ENCODE results near the gene OR10G8.

GRCh38 chr11:124050748-124051147, 24.1 kb downstream of the OR10G8 start:
- no peak for TF ChIP-seq ZNF76 (tag by site-specific recombination; IDR thresholded peaks at IDR 0.05; ENCODE audit: borderline replicate concordance, low read depth)
- TF ChIP-seq ZNF629 (tag by site-specific recombination; IDR thresholded peaks at IDR 0.05) = no peak
- TF ChIP-seq YY1 (tag by site-specific recombination; IDR thresholded peaks at IDR 0.05) = no peak
- no peak for TF ChIP-seq ZNF214 (tag by site-specific recombination; IDR thresholded peaks at IDR 0.05; ENCODE audit: borderline replicate concordance)
- no peak for TF ChIP-seq ZNF707 (tag by site-specific recombination; IDR thresholded peaks at IDR 0.05)
- no peak for TF ChIP-seq CTCF (tag by site-specific recombination; IDR thresholded peaks at IDR 0.05)
- TF ChIP-seq REST (tag by site-specific recombination; IDR thresholded peaks at IDR 0.05) = no peak
- no peak for TF ChIP-seq ZNF10 (tag by site-specific recombination; IDR thresholded peaks at IDR 0.05)
- no peak for TF ChIP-seq EGR2 (tag by site-specific recombination; IDR thresholded peaks at IDR 0.05; ENCODE audit: low read depth)
- TF ChIP-seq ZNF223 (tag by site-specific recombination; IDR thresholded peaks at IDR 0.05) = no peak
- no peak for TF ChIP-seq BCL11A (tag by site-specific recombination; IDR thresholded peaks at IDR 0.05; ENCODE audit: low read depth)
- no peak for TF ChIP-seq ZNF335 (tag by site-specific recombination; conservative IDR thresholded peaks at IDR 0.05)
- TF ChIP-seq SP2 (tag by site-specific recombination; IDR thresholded peaks at IDR 0.05) = no peak
- TF ChIP-seq GLI2 (tag by site-specific recombination; IDR thresholded peaks at IDR 0.05; ENCODE audit: borderline replicate concordance, low read depth) = no peak

Data from HEK293 (cell line).